GM21786 (cell line): ENCODE measurements around the gene PCNX2.

Source experiments
- ATAC-seq: cut with Tn5 transposase; IDR thresholded peaks from one replicate; pipeline ENCODE4 v1.9.1; 2021; ENCODE audit not compliant: unreplicated experiment

PCNX2 gene

GRCh38 chr1:232990176-232991128, 305.1 kb downstream of the PCNX2 start:
- no peak for ATAC-seq

- no peak for ATAC-seq
These were observed 306.9 kb downstream of the PCNX2 start for GRCh38 chr1:232988572-232989040.

GRCh38 chr1:232987774-232988140, 307.8 kb downstream of the PCNX2 start:
- ATAC-seq, result no peak

GRCh38 chr1:232987046-232987773, 308.3 kb downstream of the PCNX2 start:
- ATAC-seq, result no peak

- no peak for ATAC-seq
These were observed 309.0 kb downstream of the PCNX2 start for GRCh38 chr1:232986527-232986922.

- no peak for ATAC-seq
These were observed 309.5 kb downstream of the PCNX2 start for GRCh38 chr1:232985882-232986526.

- ATAC-seq, result no peak
These were observed 310.7 kb downstream of the PCNX2 start for GRCh38 chr1:232984577-232985425.

- ATAC-seq, result no peak
These were observed 311.5 kb downstream of the PCNX2 start for GRCh38 chr1:232983817-232984567.

GRCh38 chr1:232983375-232983774, 312.1 kb downstream of the PCNX2 start:
- no peak for ATAC-seq

GRCh38 chr1:232982238-232982944, 313.1 kb downstream of the PCNX2 start:
- no peak for ATAC-seq

- no peak for ATAC-seq
These were observed 314.5 kb downstream of the PCNX2 start for GRCh38 chr1:232980986-232981560.

GRCh38 chr1:232980355-232980978, 315.1 kb downstream of the PCNX2 start:
- ATAC-seq, result no peak

- ATAC-seq, result no peak
These were observed 316.0 kb downstream of the PCNX2 start for GRCh38 chr1:232979558-232979957.

GRCh38 chr1:232978815-232979214, 316.7 kb downstream of the PCNX2 start:
- ATAC-seq, result no peak

GRCh38 chr1:232978091-232978634, 317.4 kb downstream of the PCNX2 start:
- ATAC-seq, result peak; percentile 42

- ATAC-seq, result no peak
These were observed 320.6 kb downstream of the PCNX2 start for GRCh38 chr1:232974971-232975370.

GRCh38 chr1:232973652-232974611, 321.6 kb downstream of the PCNX2 start:
- ATAC-seq, result no peak
